GM20000 (cell line): Measurements from ENCODE around the gene TEX9.

Experiments used
- DNase-seq: peaks from one replicate; pipeline ENCODE4 v3.0.0; 2012; ENCODE audit warnings: low spot score
- TF ChIP-seq, protein P1 (sequence below): IDR thresholded peaks from 2 replicates; pipeline ENCODE4 v1.5.1; 2012; ENCODE audit warnings: mild to moderate bottlenecking, control low read depth; ENCODE audit errors: extremely low read depth, missing control alignments

Gene TEX9

DNA sequence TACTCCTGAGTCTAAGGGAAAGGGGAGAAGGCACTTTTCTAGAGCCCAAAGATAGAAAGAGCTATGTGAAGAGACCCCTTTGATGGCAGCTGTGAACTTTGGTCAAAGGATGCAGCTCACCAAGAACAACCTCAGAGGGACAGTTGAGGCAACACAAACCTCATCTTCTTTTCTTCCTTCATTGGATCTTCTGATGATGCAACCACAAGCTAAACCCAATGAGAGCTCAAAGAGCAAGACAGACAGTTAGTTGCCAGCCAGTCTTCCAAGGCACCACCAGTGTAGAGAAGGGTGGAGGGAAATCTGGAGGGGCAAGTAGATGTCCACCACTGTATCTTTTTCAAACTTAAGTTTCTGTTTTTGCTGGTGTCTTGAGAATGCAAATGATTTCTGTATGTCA is 110.1 kb downstream of the TEX9 start:
- no peak for DNase-seq
- TF ChIP-seq, protein P1, sequence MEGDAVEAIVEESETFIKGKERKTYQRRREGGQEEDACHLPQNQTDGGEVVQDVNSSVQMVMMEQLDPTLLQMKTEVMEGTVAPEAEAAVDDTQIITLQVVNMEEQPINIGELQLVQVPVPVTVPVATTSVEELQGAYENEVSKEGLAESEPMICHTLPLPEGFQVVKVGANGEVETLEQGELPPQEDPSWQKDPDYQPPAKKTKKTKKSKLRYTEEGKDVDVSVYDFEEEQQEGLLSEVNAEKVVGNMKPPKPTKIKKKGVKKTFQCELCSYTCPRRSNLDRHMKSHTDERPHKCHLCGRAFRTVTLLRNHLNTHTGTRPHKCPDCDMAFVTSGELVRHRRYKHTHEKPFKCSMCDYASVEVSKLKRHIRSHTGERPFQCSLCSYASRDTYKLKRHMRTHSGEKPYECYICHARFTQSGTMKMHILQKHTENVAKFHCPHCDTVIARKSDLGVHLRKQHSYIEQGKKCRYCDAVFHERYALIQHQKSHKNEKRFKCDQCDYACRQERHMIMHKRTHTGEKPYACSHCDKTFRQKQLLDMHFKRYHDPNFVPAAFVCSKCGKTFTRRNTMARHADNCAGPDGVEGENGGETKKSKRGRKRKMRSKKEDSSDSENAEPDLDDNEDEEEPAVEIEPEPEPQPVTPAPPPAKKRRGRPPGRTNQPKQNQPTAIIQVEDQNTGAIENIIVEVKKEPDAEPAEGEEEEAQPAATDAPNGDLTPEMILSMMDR = no peak
